ENCODE results near the gene RNASEL.

DNA sequence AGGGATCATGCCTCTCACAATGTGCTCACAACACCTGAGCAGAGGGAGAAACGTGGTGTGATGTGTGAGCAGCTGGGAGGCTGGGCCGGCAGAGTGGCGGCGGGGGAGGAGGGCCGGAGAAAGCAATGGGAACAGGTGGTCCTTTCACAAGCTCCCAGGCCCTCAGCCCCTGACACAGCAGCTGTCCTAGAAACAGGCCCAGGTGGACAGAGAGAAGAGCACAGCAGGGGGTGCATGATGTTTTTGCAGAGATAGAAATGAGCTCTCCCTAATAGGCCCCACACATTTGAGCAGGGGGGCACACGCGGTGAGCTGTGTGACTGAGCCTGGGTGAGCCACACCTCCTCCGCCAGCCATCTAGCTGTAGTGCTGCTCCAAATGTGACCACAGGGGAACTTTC, 22.7 kb upstream of the RNASEL start:
- TF ChIP-seq, protein P1, sequence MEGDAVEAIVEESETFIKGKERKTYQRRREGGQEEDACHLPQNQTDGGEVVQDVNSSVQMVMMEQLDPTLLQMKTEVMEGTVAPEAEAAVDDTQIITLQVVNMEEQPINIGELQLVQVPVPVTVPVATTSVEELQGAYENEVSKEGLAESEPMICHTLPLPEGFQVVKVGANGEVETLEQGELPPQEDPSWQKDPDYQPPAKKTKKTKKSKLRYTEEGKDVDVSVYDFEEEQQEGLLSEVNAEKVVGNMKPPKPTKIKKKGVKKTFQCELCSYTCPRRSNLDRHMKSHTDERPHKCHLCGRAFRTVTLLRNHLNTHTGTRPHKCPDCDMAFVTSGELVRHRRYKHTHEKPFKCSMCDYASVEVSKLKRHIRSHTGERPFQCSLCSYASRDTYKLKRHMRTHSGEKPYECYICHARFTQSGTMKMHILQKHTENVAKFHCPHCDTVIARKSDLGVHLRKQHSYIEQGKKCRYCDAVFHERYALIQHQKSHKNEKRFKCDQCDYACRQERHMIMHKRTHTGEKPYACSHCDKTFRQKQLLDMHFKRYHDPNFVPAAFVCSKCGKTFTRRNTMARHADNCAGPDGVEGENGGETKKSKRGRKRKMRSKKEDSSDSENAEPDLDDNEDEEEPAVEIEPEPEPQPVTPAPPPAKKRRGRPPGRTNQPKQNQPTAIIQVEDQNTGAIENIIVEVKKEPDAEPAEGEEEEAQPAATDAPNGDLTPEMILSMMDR (IDR thresholded peaks at IDR 0.05; ENCODE audit: low read depth, low read length, poor library complexity, severe bottlenecking), result no peak
- no peak for TF ChIP-seq EZH2phosphoT487 (IDR thresholded peaks at IDR 0.05; ENCODE audit: borderline replicate concordance, low read length)

All from DOHH2 (cell line).